ENCODE measurements around the gene KRTAP10-2. TPM values are rescaled to one million over a fixed set of nuclear protein-coding genes. Genes with fewer than 3 reads are reported as not detected.

KRTAP10-2 gene
- total and polyA plus RNA-seq, 9 of the 15 experiments (the other 6 are each of a cell fraction or from before 2014, with no cell fraction given): not detected

DNA sequence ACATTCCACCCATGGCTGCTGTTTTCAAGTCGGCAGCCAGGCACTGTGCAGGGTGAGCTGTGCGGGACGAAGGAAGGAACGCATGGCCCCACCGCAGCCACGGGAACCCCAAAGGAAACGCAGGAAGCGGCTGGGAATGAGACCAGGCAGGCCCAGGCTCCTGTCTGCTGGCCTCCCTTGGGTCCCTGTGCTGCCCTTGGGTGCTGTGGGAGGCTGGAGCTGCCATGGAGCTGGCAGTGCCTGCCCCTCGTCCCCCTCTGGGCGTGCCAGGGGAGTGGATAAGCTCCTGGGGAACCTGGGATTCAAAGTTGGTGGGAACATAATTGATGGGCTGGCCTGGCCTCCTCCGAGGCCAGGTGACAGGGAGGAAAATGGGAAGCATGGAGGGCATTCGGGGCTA, 17.0 kb upstream of the KRTAP10-2 start:
- CTCF ChIA-PET (ENCODE audit: low intra/inter-chr PET ratio): no interaction called here
- in situ Hi-C loops (cut with MboI): no loop called here
- Histone ChIP-seq H3K4me2 (ENCODE audit: insufficient read depth, low read length) (no peak overlapping the region), H3K9me1 (ENCODE audit: control insufficient read depth, insufficient read depth, low read length) (no peaks in the 10 kb centered on the region), H2AFZ (ENCODE audit: low read depth, low read length) (no peak overlapping the region), H3K4me3 (no peak overlapping the region), H3K9me3 (replicated peaks; ENCODE audit: control insufficient read depth, insufficient read depth, low read depth, low read length) (no peaks in the 10 kb centered on the region), H3K9ac (ENCODE audit: insufficient read depth in 1 of 2, low read depth in 2 of 2, low read length in 2 of 2) (no peak overlapping the region; a peak in 1 of 4 replicates), H3K27me3 (ENCODE audit: control insufficient read depth in 2 of 2, insufficient read depth in 2 of 2, low read length in 2 of 2) (peaks cover 19 to 30% of the 10 kb centered on the region in 2 experiments; a peak in 3 of 5 replicates), H3K4me1 (replicated peaks in 1 of 2; ENCODE audit: control insufficient read depth in 2 of 2, insufficient read depth in 2 of 2, low read length in 2 of 2) (peaks cover 0 to 20% of the 10 kb centered on the region in 2 experiments; a peak in 1 of 5 replicates), H3K27ac (ENCODE audit: extremely low read depth, low read depth, low read length) (no peak overlapping the region), H3K36me3 (ENCODE audit: control insufficient read depth, insufficient read depth, low read length) (no peaks in the 10 kb centered on the region), H4K20me1 (replicated peaks; ENCODE audit: control insufficient read depth, insufficient read depth, low read length) (no peaks in the 10 kb centered on the region), H3K79me2 (ENCODE audit: control insufficient read depth, insufficient read depth, low read length) (no peaks in the 10 kb centered on the region)
- POLR2A ChIA-PET: interaction anchor here (0.6 kb wide), 1 partner anchor 41 kb away, joined by 3 read pairs; no protein-coding TSS in a partner anchor
- no peak for ATAC-seq
- intact Hi-C loops (cut with micrococcal nuclease): no loop called here
- no peak for DNase-seq (ENCODE audit: extremely low read depth in 1 of 4, low spot score in 3 of 4)
- BruUV-seq (replicated peaks): no TSS peak
- 0% methylated on average over 12 of the region's 12 CpGs for WGBS (ENCODE audit: insufficient coverage, low coverage, missing lambda C conversion rate)
- FAIRE-seq: no peak
- TF ChIP-seq FUS (optimal IDR thresholded peaks at IDR 0.05; ENCODE audit: low read depth, low read length): no peak
- TF ChIP-seq, protein P1, sequence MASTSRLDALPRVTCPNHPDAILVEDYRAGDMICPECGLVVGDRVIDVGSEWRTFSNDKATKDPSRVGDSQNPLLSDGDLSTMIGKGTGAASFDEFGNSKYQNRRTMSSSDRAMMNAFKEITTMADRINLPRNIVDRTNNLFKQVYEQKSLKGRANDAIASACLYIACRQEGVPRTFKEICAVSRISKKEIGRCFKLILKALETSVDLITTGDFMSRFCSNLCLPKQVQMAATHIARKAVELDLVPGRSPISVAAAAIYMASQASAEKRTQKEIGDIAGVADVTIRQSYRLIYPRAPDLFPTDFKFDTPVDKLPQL (IDR thresholded peaks at IDR 0.05; ENCODE audit: extremely low read depth, insufficient read length): no peak
- no peak for TF ChIP-seq SNIP1 (IDR thresholded peaks at IDR 0.05; ENCODE audit: low read depth)
- TF ChIP-seq ERF (CRISPR knock-in tag; IDR thresholded peaks at IDR 0.05): no peak
- no peak for TF ChIP-seq ZNF140 (CRISPR knock-in tag; IDR thresholded peaks at IDR 0.05)

All from K562 (cell line).